ENCODE data around the gene EPB41L1.

DNA sequence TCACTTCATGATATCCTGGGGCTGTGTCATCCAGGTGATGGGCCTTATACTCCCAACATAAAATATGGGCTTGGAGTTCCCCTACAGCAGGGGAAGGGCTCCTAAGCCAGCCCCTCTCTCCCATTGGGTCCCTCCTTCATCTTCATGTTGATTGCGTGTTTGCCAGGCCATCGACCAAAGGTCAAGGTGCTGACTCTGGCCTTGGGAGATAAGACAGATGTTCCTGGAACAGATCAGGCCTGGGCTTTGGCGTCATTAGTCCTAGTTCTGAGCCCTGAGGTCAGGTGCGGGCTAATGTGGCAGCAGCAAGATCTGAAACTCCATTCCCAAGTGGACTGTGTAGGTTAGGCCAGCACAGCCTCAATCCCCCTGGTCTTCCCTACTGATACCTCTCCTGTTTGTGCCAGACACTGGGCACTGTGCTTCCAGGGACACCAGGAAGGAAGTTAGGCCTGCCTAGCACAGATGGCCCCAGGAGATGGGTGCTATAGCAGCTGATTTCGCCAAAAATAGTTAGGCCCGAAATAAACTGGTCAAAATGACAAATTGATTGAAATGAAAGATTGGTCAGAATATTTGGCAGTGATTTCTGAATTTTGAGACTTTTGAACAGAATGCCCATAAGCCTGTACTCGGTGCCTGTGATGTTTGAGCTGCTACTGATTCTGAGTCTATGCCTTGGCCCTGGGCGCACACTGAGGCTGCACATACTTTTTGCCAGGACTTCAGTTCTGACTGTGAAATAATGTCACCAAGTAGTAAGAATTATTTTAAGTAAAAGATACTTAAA lies 28.8 kb downstream of the EPB41L1 start:
- no peak for TF ChIP-seq CTCF (IDR thresholded peaks at IDR 0.05; ENCODE audit: low read depth, low read length)
- TF ChIP-seq EZH2phosphoT487 (IDR thresholded peaks at IDR 0.05; ENCODE audit: low read depth), result no peak

Measured in OCI-LY3 (cell line).